LHCN-M2 (cell line): ENCODE data around the gene NXPE3. TPM values are rescaled to one million over a fixed set of nuclear protein-coding genes. Genes with fewer than 3 reads are reported as not detected.

ENCODE experiments used
- DNase-seq: peaks from one replicate; pipeline ENCODE4 v3.0.0-alpha.2; 2012; ENCODE audit warnings: low read depth
- total RNA-seq: library from RNA; depleted of rRNA; stranded (reverse); fragments of >200 nt; gene quantifications from 2 replicates; pipeline ENCODE4 v1.2.3, GENCODE V29; 2014

The NXPE3 gene
- total RNA-seq, 1 experiment from 2014 or later = 22.4 TPM

DNA sequence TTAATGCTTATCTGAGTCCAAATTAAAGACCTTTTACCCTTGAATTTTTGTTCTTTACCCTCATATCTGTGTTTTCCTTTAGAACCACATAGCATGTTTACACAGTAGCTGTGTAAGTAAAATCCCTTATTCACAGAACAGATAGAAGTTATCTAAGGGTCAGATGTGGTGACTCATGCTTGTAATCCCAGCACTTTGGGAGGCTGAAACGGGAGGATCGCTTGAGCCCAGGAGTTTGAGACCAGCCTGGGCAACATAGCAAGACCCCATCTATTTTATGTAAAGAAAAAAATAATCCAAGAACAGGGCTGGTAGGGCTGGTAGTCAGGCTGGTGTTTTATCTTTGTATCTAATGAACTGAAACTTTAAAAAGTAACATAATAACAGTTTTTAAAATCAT, 23.2 kb downstream of the NXPE3 start:
- DNase-seq = no peak

DNA sequence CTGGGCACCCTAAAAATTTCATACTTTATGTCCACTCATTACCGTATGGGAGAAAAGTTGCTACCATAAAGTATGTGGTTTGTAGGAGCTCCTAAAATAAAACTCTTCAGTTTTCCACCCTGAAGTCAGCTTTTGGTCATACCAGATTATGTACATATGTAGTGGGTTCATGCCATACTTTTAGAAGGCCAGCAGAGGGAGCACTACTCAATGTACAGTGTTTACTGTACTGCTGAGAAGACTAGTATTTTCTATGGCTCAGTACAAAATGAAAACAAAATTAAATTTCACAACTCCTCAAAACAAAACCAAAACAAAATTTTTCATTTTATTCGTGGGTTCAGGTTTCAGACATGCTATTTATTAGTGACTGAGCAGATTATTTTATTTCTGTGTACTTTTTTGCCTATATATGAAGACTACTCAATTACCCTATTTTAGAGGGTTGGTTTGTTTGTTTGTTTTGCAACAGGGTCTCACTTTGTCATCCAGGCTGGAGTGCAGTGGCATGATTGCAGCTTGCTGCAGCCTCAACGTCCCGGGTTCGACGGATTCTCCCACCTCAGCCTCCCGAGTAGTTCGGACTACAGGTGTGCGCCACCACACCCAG, 24.3 kb downstream of the NXPE3 start:
- DNase-seq = peak; percentile 76

DNA sequence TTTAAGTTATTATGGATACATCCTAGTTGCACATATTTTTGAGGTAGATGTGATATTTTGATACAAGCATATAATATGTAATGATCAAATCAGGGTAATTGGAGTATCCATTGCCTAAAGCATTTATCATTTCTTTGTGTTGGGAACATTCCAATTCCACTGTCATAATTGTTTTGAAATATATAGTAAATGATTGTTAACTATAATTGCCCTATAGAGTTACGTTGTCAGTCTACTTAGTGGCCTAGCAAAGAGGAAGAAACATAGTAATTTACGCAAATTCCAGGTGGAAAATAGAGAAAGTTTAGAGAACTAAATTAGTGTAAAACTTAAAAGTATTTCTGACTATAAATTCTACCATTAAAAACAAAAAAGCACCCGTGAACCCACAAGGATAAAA, 24.9 kb downstream of the NXPE3 start:
- DNase-seq = no peak

DNA sequence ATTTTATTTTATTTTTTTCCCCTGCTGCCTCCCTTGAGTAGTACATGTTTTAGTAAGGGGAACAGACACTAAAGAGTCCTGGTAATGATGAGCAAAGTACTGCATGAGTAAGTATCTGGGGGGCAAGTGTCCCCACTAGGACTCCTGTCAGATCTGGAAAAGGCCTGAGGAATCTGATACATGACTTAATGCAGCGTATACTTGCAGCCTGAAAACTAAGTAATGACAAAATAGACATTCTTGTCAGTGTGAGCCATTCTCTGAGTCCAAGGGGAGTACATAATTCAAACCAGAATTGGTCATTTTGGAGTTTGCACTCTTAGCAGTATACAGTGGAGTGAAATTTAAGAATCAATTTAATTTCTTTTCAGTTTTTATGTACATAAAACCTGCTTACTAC, 27.5 kb downstream of the NXPE3 start:
- DNase-seq = no peak

DNA sequence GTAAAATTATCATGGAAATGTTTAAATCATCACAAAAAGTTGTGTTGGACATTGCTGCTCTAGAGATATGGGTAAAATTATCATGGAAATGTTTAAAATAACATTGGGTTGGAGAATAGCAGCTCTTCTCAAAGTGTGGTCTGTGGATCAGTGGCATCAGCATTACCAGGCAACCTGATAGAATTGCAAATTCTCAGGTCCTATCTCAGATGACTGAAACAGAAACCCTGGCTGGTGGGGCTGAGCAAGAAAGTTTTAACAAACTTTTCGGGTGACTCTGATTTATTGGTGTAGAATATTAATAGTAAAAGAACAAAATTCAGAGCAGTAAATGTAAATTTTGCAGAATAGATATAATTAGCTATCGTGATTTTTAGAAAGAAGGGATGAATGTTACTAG, 28.9 kb downstream of the NXPE3 start:
- no peak for DNase-seq

DNA sequence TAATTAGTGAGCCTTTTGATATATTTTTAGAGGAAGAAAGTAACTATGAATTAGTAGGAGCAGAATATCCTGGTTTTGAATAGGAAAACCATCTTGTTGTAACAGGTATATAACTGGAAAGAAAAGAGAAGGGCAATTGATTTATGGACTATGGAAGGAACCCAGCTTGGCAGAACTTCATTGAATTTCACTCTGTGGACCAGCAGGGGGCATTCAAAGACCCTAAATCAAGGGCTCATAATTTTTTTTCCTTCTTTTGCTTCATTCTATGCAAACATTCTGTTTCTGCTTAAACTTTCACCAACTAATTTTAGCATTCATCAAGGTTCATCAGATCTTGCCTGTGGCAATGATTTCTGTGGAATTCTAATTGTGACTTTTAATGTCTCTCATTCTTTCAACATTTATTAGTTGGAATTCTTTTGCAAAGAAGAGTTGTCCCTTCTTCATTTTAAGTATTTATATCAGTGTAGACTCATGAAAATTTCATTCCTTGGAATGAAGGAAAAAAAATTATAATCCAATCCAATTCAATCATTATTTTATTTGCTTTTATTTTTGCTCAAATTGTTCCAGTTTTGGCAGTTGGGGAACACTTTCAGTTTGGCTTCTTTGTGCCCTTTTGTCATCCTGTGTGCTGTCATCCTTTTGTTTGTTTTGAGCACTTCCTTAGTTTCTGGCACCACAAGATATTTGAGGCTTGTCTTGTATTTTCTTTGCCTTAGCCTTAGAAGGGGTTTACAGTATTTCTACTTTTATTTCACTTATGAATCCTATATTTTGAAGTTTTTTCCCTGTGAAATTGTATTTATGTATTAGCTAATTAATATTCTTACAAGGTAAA, 30.4 kb downstream of the NXPE3 start:
- peak; percentile 50 for DNase-seq

DNA sequence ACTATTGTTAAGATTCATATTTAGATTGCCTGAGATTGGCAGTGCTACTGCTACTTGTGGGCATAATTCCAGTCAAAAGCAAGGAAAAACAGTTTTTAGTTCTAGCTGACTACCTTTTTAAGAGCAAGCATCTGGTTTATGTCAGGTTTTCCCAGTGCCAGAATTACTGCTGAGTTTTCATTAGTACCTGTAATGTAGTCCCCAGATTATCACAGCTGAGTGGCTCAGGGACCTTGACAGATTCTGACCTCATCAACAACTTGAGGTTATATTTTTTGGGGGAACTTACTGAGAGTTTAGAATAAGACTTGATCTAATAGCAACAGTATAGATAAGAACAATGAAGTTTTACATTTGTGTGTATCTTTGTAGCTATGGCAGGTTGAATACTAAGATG, 31.0 kb downstream of the NXPE3 start:
- DNase-seq = no peak

DNA sequence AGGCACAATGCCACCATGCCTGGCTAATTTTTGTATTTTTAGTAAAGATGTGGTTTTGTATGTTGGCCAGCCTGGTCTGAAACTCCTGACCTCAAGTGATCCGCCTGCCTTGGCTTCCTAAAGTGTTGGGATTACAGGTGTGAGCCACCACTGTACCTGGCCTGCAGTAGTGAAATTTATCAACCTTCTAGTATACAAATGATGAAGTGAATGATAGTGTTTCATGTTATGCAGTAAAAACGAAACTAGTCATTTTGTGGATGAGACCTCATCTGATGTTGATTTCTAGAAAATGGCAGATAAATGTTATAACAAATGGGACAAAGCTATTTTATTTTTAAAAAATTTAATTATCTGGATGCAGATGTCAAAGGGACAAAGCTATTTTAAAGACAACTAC, 32.9 kb downstream of the NXPE3 start:
- DNase-seq = no peak

DNA sequence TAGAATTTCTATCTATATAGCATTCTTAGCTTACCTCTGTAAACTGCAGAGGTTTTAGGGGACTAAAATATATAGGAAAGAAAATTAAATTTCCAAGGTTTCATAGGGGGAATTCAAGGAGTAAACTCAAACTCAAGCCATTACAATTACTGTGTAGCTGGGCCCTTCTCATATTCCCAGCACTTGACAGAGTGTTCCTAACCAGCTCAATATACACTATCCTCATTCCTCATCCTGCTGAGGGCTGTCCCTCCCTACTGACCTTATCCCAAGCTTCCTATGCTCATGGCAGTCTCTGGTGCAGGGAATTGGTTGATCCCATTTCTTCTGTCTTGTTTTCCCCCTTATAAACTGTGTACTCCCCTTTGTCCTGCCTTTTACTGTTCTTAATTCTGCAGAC, 33.9 kb downstream of the NXPE3 start:
- DNase-seq = no peak

DNA sequence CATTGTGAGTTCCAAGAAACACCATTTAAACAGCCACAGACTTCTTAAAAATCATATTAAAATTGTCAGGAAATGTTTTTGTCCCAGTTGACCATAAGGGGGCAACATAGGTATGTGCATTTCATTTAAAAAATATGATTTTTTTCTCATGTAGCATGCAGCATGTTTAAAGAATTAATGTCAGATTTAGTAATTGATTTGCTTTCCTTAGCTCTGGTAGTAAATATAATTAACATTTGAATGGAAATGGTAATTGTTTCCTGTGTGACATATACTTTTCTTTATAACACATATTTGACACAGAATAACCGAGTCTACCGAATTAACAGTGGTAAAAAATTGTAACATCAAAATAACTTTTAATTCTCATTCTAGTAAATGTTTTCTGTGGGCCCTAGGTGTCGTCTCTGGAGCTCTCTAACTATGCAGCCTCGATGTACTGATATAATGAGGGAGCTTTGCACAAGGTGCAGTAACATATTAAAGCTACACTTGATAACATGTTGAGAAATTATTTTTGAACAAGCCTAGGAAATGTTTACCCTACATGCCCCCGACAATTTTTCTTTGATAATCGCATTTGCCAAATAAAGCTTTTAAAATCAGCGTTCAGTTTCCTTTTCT, 34.9 kb downstream of the NXPE3 start:
- DNase-seq = peak; percentile 36

DNA sequence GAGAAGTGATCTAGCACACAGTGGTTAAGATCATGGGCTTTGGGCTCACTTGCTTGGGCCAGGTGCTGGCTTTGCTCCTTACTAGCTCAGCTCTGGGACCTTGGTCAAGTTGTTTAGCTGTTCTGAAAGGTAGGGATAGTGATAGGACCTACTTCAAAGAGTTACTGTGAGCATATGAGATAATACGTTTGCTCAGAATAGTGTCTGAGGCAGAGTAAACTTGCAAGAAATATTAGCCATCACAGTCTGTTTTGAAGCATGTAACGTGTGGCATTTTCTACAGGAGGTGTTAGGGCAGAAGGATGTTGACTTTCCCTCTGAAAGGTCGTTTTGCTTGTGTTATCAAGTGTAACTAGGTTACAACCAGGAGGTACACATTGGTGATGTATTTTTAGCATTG, 35.8 kb downstream of the NXPE3 start:
- no peak for DNase-seq

DNA sequence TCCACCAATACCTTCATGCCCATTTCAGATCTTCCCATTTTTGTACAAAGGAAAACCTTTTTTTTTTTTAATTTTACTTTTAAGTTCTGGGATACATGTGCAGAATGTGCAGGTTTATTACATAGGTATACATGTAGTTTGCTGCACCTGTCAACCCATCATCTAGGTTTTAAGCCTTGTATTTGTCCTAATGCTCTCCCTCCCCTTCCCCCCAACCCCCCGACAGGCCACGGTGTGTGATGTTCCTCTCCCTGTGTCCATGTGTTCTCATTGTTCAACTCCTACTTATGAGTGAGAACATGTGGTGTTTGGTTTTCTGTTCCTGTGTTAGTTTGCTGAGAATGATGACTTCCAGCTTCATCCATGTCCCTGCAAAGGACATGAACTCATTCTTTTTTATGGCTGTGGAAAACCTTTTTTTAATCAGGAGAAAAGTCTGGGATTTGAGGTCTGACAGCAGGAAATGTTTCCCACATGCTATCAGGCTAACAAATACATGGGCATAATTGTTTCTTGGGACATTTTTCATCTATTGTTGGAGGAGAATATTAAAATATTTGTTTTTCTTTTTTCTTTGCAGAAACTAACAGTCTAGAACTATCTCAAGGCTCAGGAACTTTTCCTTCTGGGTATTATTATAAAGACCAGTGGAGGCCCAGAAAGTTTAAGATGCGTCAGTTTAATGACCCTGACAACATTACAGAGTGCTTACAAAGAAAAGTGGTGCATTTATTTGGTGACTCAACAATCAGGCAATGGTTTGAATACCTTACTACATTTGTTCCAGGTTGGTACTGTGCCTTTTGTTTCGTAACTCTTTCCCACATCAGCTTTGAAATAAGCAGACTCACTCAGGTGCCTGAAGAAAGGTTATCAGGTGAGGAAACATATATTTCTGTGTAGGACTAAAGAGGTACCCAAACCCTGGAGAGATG, 37.5 kb downstream of the NXPE3 start:
- no peak for DNase-seq

DNA sequence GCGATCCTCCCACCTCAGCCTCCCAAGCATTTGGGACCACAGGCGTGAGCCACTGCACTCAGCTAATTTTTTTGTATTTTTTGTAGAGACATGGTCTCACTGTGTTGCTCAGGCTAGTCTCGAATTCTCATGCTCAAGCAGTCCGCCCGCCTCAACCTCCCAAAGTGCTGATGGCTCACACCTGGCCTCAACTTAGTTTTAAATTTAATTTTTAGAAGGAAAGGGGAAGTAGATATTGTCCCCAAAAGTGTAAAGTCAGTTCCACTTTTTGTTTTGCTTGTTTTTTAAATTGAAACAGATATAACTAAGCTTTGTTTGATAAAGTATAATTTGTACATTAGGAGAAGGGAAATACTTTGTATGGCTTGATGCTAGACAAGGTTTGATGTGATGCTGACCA, 39.0 kb downstream of the NXPE3 start:
- no peak for DNase-seq

DNA sequence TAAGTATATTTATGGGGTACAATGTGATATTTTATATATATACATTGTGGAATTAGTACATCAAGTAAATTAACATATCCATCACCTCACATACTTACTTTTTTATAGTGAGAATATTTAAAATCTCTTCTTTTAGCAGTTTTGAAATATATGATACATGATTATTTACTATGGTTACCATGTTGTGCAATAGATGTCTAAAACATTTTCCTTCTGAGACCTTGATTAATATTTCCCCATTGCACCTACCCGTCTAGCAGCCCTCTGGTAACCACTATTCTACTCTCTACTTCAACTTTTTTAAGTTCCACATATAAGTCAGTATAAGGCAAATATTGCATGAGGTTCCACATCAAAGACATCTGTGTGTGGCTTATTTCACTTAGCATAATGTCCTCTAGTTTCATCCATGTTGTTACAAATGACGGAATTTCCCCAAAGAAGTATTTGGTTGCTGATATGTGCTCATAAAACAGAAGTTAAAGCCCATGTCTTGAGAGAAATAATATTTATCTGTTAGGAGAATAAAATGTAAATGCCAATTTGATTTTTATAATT, 40.7 kb downstream of the NXPE3 start:
- DNase-seq = no peak

DNA sequence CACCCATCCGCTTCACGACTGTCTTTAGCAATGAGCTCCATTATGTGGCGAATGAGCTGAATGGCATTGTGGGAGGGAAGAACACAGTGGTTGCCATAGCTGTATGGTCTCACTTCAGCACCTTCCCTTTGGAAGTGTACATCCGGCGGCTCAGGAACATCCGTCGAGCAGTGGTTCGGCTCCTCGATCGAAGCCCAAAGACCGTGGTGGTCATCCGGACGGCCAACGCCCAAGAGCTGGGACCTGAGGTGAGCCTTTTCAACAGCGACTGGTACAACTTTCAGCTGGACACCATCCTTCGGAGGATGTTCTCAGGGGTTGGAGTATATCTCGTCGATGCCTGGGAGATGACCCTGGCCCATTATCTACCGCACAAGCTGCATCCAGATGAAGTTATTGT, 42.5 kb downstream of the NXPE3 start:
- no peak for DNase-seq

DNA sequence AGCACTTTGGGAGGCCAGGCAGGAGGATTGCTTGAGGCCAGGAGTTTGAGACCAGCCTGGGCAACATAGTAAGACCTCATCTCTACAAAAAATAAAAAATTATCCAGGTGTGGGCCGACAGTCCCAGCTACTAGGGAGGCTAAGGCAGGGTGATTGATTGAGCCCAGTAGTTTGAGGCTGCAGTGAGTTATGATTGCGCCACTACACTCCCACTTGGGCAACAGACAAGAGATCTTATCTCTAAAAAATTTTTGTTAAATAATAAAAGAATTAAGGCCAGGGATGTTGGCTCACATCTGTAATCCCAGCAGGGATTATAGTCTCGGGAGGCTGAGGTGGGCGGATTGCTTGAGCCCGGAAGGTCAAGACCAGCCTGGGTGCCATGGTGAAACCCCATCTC, 44.5 kb downstream of the NXPE3 start:
- no peak for DNase-seq

DNA sequence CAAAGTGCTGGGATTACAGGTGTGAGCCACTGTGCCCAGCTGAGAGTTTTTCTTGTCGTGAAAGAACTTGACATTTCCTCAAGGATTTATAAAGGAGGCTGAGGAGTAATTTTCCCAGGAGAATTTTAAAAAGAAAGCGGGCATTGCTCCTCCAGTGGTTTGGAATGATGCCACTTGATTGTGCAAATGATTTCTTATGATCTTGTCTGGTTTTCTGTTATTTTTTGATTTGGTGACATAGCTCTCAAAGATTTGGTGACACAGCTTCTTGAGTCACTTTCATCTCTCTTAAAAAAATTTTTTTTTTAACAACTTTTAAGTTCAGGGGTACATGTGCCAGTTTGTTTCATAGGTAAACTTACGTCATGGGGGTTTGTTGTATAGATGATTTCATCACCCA, 45.7 kb downstream of the NXPE3 start:
- peak; percentile 74 for DNase-seq

DNA sequence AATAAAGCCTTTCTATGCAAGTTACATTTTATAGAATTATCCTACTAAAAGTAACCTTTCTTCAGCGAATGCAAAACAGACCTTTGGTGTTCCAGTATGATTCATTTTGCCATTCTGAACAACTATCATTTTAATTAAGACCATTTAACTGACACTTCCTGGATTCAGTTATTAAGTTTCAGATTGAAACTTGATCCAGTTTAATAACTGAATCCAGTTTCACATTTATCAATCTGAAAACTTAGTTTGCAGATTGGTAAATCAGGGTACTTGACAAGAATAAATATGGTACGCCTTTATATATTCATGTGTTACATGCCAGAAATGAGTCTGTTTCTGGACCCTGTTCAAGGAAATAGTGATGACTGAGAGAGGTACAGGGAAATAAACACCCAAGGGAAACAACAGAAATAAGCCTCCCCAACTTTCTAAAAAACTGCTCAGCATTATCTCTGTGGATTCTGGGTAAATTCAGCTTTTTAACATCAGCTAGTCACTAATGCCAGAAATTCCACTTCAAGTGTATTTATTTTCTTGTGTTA, 47.0 kb downstream of the NXPE3 start:
- DNase-seq = peak; percentile 36

DNA sequence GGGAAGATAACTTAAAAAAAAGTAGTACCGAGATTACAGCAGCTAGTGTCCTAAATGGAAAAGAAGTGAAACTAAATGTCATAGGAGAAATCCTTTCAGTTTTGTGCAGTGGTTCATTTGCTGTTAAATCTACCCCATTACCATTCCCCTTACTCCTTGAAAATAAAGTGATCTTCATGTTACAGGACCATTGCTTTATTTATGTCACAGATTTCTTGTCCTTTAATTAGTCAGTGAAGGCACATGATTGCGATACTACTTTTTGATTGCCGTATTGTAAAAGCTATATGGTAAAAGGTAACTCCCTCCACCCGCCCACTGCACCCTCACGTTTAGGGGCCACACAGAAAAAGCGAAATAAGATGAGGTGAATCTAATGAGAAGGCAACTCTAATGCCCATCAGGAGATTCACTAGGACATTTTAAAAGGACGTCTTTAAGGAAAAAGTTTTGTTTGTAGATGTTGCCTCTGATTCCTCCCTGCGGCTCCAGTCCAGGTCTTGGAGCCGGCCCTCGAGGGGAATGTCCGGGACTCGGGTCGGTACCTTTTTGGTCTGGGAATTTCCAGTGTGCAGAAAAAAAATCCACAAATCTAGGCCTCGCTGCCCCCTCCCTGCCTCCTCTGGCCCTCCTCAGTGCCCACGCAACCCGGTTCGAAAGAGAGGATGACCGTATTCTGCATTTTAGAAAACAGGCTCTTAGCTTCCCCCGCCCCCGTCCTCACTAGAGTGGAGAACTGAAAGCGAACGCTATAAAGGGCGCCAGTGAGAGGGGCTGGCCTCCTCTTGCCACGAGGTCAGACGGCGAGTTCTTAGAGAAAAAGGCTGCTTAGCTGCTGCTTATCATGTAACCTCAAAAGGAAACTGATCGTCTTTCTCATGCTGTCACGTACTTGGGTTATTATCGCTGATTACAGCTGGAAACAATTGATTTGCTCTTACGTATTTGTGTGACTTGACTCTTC, 48.5 kb downstream of the NXPE3 start:
- peak; percentile 82 for DNase-seq

DNA sequence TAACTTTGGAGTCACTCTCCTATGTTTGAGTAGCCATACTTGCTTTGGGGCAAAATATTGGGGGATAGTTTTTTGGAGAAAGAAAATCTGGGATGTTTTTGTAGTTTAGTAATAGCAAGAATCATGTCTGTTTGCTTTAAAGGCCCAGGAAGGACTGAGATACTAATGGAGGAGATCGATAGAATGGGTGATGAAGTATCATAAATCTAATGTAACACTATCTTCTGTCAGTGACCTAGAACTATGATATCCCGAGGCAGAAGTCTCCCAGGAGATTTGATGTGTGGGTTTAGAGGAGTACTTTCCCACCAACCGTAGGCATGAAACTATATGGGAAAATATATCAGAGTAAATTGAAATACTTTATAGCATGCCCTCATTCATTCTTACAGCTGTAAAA, 49.3 kb downstream of the NXPE3 start:
- DNase-seq = peak; percentile 46
